Bronchial epithelial cell (primary cell): ENCODE results near the gene IL4R. TPM values are rescaled to one million over a fixed set of nuclear protein-coding genes. Genes with fewer than 3 reads are reported as not detected.

Experiments
- DNase-seq: peaks from one replicate; pipeline ENCODE4 v3.0.0-alpha.2; 2010; ENCODE audit warnings: low read depth
- FAIRE-seq: peaks from 2 replicates; lab custom pipeline; 2011; peaks lifted over from hg19 to GRCh38; lab: Jason Lieb, UNC
- H3K27me3 ChIP-seq: 2 replicates; pipeline ENCODE4 v1.5.1; 2011; ENCODE audit warnings: low read length; ENCODE audit not compliant: control insufficient read depth, insufficient read depth
- H3K36me3 ChIP-seq: 2 replicates; pipeline ENCODE4 v1.5.1; 2011; ENCODE audit warnings: low read length; ENCODE audit not compliant: control insufficient read depth, insufficient read depth
- H3K4me3 ChIP-seq: 2 replicates; pipeline ENCODE4 v1.5.1; 2011; ENCODE audit warnings: mild to moderate bottlenecking, low read depth, low read length, control low read depth
- total RNA-seq: library from RNA; depleted of rRNA; stranded (reverse); fragments of >200 nt; gene quantifications from 2 replicates; pipeline ENCODE4 v1.2.1, GENCODE V29; 2014
- TF ChIP-seq, protein P1 (sequence below): IDR thresholded peaks from 2 replicates; pipeline ENCODE4 v1.5.1; 2011; ENCODE audit warnings: mild to moderate bottlenecking, moderate library complexity, low read length, control low read depth, inconsistent platforms; ENCODE audit not compliant: insufficient read depth, severe bottlenecking

The IL4R gene
- total RNA-seq, 1 donor from 2014 or later, result 25.8 TPM

GRCh38 chr16:27353853-27354252 is 40.1 kb downstream of the IL4R start:
- no peaks in the 10 kb centered on the region for H3K27me3 ChIP-seq
- no peak overlapping the region for H3K4me3 ChIP-seq
- TF ChIP-seq, protein P1, sequence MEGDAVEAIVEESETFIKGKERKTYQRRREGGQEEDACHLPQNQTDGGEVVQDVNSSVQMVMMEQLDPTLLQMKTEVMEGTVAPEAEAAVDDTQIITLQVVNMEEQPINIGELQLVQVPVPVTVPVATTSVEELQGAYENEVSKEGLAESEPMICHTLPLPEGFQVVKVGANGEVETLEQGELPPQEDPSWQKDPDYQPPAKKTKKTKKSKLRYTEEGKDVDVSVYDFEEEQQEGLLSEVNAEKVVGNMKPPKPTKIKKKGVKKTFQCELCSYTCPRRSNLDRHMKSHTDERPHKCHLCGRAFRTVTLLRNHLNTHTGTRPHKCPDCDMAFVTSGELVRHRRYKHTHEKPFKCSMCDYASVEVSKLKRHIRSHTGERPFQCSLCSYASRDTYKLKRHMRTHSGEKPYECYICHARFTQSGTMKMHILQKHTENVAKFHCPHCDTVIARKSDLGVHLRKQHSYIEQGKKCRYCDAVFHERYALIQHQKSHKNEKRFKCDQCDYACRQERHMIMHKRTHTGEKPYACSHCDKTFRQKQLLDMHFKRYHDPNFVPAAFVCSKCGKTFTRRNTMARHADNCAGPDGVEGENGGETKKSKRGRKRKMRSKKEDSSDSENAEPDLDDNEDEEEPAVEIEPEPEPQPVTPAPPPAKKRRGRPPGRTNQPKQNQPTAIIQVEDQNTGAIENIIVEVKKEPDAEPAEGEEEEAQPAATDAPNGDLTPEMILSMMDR, result no peak
- H3K36me3 ChIP-seq, result peaks cover 38% of the 10 kb centered on the region
- no peak for DNase-seq
- FAIRE-seq, result no peak

DNA sequence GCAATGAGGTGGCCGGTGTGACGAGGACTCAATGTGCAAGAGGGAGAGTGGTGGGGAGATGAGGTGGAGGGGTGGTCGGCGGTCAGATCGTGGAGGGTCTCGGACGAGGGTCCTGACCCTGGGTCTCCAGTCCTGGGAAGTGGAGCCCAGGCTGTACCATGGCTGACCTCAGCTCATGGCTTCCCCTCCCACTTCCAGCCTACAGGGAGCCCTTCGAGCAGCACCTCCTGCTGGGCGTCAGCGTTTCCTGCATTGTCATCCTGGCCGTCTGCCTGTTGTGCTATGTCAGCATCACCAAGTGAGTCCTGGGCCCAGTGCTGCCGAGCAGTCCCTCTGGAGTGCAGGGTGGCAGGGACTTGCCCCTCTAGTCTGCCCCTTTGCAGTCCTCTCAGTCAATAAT is 41.8 kb downstream of the IL4R start:
- TF ChIP-seq, protein P1, result peak; percentile 47
- no peak for FAIRE-seq
- DNase-seq, result peak; percentile 22
- H3K36me3 ChIP-seq, result peaks cover 41% of the 10 kb centered on the region
- no peak overlapping the region for H3K4me3 ChIP-seq
- no peaks in the 10 kb centered on the region for H3K27me3 ChIP-seq

DNA sequence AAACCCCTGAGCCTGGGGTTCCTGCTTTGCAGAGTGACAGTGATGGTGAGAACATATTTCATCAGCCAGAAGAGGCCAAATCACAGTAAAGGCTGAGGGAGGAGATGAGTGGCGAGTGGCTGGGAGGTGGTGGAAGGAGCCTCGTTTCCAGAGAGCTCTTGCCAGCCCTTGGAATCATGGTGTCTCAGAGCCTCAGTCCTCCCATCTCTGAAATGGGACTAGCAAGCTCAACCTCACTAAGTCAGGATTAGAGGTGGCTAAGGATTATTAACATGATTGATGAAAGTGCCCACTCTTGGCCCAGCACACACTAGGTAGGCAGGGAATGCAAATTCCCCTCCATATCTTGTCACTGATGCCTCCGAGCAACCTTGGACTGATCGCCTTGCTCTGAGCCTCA is 43.0 kb downstream of the IL4R start:
- FAIRE-seq, result no peak
- peaks cover 41% of the 10 kb centered on the region for H3K36me3 ChIP-seq
- TF ChIP-seq, protein P1, result no peak
- no peaks in the 10 kb centered on the region for H3K27me3 ChIP-seq
- H3K4me3 ChIP-seq, result no peak overlapping the region
- no peak for DNase-seq

- H3K36me3 ChIP-seq, result peaks cover 44% of the 10 kb centered on the region
Measured at GRCh38 chr16:27359051-27359450, 45.3 kb downstream of the IL4R start.

DNA sequence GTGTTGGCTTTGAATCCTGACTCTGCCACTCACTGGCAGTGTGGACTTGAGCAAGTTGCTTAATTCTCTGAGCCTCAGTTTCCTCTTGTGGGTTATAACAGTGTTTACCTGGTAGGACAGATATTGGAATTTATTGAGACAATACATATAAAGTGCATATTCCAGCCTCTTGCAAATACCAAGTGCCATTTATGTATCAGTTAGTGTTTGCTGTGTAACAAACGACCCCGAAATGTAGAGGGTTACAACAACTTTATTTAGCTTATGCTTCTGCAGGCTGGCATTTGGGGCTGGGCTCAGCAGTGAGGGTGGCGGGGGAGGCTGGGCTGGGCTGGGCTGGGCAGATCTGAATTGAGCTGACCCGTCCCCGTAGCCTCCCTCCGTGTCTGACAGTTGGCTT is 45.8 kb downstream of the IL4R start:
- peaks cover 40% of the 10 kb centered on the region for H3K36me3 ChIP-seq
- no peaks in the 10 kb centered on the region for H3K27me3 ChIP-seq
- TF ChIP-seq, protein P1, result no peak
- FAIRE-seq, result no peak
- H3K4me3 ChIP-seq, result no peak overlapping the region
- no peak for DNase-seq

More at GRCh38 chr16:27359051-27359450, 45.3 kb downstream of the IL4R start:
- DNase-seq (no peak), FAIRE-seq (no peak)
- TF ChIP-seq, protein P1, result no peak
- H3K27me3 ChIP-seq, result no peaks in the 10 kb centered on the region
- H3K4me3 ChIP-seq, result no peak overlapping the region

DNA sequence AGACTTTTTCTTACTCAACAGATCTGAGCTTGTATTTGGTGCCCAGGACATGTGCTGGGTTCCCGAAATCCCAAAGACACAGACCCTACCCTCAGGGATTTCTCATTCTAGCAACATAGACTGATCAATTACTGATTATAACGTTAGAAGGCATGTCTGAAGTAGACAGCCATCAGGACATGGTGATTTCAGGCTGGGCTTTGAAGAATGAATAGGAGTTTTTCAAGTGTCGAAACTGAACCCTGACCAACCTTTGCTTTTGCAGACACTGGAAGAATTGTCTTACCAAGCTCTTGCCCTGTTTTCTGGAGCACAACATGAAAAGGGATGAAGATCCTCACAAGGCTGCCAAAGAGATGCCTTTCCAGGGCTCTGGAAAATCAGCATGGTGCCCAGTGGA is 48.2 kb downstream of the IL4R start:
- peaks cover 27% of the 10 kb centered on the region for H3K36me3 ChIP-seq
- no peak for DNase-seq
- TF ChIP-seq, protein P1, result no peak
- no peak overlapping the region for H3K4me3 ChIP-seq
- no peak for FAIRE-seq
- H3K27me3 ChIP-seq, result no peaks in the 10 kb centered on the region
